A673 (cell line): Measurements from ENCODE around the gene ARHGAP26.

Experiments
- CTCF ChIP-seq: fragments of 300-800, 200-600 bp; sonication (generic); conservative IDR thresholded peaks from 2 replicates; pipeline ENCODE4 v1.5.1; 2017; ENCODE audit warnings: low read depth, mild to moderate bottlenecking, antibody characterized with exemption, low read length, moderate library complexity, mixed read lengths
- EZH2 ChIP-seq: fragments of 200-600 bp; sonication (generic); IDR thresholded peaks from 2 replicates; pipeline ENCODE4 v1.6.1; 2017; ENCODE audit warnings: borderline replicate concordance, low read depth, mild to moderate bottlenecking, mixed read lengths, antibody characterized with exemption, low read length; ENCODE audit not compliant: poor library complexity, severe bottlenecking

- TF ChIP-seq CTCF, result no peak
- TF ChIP-seq EZH2, result no peak
Measured at GRCh38 chr5:143236682-143237081, 466.5 kb downstream of the ARHGAP26 start.
